HG03558 (cell line): ENCODE measurements around the gene CTNNB1.

Source experiments
- ATAC-seq: cut with Tn5 transposase; IDR thresholded peaks from one replicate; pipeline ENCODE4 v1.9.1; 2021; ENCODE audit warnings: moderate number of reproducible peaks; ENCODE audit not compliant: unreplicated experiment; ENCODE audit errors: extremely low read depth

Gene CTNNB1

DNA sequence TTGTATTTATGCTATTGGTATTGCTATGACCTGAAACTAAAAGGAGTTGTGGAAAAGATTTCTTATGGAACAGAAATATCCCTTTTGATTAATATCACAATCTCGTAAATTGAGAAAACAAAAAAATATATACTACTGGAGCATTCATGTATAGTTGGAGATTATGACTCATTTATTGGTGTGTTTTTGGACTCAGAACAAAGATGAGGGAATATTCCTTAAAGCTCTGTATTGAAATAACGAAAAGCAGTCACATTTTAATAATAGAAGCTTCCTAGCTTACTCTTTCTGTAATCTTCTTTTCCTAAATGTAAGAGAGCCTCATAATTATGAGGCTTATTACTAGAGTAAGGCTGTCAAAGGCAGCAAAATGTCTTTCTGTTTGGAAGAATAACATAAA lies 14.3 kb downstream of the CTNNB1 start:
- ATAC-seq = no peak

GRCh38 chr3:41216422-41216821 lies 17.1 kb downstream of the CTNNB1 start:
- no peak for ATAC-seq

DNA sequence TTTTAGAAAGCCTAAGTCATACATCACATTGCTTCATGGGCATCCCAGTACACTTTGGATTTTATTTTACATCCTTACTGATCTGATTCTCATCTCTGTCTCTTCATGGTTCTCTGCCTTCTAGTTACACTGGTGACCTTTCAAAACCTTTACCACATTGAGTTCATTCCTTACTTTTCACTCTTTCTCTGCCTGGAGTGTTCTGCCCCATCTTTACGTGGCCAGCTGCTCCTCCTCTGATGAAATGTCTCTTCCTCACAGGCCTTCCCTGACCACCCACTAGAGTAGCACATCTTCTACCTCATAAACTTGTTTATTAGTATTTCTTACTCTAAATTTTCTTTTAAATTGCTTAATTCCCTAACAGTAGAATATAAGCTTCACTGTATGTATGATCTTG lies 17.7 kb downstream of the CTNNB1 start:
- ATAC-seq = no peak

DNA sequence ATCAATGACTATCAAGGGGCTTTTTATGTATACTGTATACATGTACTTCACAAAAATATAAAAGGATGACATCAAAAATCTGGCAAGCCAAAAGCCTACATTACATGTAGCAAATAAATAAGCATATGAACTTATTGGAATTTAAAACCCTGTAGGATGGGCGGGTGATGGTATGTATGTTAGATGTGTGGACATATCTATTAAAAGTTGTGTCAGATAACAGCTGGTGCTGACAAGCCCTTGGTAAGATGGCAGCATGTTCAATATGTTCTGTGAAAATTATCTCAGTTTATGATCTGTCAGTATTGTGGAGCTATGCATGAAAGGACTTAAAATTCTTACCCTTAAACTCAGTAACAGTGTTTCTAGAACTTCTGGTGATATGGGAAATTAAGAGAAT lies 20.1 kb downstream of the CTNNB1 start:
- ATAC-seq = no peak

DNA sequence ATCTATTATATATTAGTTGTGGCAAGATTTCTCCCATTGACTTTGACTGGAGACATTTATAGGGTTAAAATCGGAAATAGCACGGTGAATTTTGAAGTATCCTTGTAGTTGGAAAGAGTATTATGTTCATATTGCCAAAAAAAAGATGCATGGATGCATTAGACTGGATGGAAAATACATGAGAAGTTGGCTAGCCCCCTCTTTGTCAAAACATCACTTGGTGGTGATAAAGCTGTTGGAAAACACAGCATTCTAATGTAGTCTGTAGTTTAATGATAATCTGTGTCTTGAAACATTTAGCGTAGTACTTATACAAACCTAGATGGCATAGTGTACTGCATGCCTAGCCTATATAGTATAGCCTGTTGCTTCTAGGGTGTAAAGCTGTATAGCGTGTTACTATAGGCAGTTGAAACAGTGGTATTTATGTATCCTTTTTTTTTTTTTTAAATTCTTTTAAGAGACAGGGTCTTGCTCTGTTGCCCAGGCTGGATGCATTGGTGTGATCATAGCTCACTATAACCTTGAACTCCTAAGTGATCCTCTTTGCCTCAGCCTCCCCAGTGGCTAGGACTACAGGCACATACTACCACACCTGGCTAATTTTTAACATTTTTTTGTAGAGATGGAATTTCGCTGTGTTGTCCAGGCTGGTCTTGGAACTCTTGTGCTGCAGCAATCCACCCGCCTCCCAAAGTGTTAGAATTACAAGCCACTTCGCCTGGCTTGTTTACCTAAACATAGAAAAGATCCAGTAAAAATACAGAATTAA lies 21.8 kb downstream of the CTNNB1 start:
- no peak for ATAC-seq

- no peak for ATAC-seq
These were observed 22.7 kb downstream of the CTNNB1 start for GRCh38 chr3:41222012-41222411.

GRCh38 chr3:41222501-41222900 lies 23.2 kb downstream of the CTNNB1 start:
- no peak for ATAC-seq

DNA sequence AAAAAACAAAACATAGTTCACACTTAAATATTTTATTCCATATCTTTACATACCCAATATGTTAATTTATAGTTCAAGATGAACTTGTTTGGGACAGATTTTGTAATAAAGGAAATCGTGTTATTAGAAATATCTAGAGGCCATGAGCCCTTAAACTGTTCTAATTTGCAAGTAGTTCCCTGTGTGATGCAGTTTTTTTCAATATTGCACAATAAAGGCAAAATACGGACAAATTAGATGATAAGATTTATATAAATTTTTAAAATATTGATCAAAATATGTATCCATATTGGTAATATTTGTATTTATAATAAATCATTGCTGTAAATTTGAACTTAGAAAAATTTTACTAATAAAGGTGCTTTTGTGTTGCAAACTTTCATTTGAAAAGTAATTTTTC lies 23.8 kb downstream of the CTNNB1 start:
- no peak for ATAC-seq

DNA sequence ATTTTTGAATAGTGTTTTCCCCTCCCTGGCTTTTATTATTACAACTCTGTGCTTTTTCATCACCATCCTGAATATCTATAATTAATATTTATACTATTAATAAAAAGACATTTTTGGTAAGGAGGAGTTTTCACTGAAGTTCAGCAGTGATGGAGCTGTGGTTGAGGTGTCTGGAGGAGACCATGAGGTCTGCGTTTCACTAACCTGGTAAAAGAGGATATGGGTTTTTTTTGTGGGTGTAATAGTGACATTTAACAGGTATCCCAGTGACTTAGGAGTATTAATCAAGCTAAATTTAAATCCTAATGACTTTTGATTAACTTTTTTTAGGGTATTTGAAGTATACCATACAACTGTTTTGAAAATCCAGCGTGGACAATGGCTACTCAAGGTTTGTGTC lies 24.4 kb downstream of the CTNNB1 start:
- no peak for ATAC-seq

- ATAC-seq = no peak
These were observed 25.0 kb downstream of the CTNNB1 start for GRCh38 chr3:41224120-41224806.

GRCh38 chr3:41234823-41235721 lies 35.8 kb downstream of the CTNNB1 start:
- ATAC-seq = no peak

- no peak for ATAC-seq
These were observed 36.9 kb downstream of the CTNNB1 start for GRCh38 chr3:41236228-41236627.

- ATAC-seq = no peak
These were observed 38.6 kb downstream of the CTNNB1 start for GRCh38 chr3:41237907-41238306.

DNA sequence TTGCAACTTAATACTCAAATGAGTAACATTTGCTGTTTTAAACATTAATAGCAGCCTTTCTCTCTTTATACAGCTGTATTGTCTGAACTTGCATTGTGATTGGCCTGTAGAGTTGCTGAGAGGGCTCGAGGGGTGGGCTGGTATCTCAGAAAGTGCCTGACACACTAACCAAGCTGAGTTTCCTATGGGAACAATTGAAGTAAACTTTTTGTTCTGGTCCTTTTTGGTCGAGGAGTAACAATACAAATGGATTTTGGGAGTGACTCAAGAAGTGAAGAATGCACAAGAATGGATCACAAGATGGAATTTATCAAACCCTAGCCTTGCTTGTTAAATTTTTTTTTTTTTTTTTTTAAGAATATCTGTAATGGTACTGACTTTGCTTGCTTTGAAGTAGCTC lies 40.3 kb downstream of the CTNNB1 start:
- no peak for ATAC-seq

DNA sequence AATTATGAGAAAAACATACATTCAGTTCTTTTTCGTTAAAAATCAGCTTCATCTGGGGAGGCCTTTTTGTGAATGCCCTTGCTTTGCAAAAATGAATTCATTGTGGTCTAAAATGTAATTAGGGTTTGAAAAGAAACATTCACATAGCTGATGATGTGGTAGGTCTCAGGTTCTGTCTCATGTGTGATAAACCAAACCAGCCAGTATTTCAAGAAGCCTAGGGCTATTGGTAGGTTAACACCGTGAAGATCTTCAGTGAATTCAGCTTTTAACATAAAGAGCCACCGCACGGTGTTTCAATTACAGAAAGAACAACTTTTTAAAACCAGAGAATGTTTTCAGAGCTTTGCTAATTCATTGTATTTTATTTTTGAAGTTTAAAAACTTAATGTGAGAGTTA lies 41.9 kb downstream of the CTNNB1 start:
- no peak for ATAC-seq

- no peak for ATAC-seq
These were observed 42.7 kb downstream of the CTNNB1 start for GRCh38 chr3:41241800-41242571.

DNA sequence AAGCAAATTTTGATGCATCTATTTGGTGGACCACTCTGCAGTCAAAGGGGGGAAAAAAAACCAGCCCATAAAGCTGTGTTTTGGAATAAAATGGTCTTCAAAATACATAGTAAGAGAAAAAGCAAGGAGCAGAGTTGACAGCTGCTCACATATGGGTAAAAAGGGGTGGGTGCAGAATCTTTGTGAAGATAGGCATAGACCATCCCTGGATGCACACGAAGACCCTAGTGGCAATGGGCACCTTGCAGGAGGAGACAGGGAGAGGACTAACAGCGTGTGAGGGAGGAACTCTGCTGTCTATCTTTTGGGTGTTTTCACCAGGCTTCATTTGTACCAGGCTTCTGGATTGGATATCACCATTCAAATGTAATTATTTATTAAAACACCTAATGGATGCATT lies 43.9 kb downstream of the CTNNB1 start:
- no peak for ATAC-seq

DNA sequence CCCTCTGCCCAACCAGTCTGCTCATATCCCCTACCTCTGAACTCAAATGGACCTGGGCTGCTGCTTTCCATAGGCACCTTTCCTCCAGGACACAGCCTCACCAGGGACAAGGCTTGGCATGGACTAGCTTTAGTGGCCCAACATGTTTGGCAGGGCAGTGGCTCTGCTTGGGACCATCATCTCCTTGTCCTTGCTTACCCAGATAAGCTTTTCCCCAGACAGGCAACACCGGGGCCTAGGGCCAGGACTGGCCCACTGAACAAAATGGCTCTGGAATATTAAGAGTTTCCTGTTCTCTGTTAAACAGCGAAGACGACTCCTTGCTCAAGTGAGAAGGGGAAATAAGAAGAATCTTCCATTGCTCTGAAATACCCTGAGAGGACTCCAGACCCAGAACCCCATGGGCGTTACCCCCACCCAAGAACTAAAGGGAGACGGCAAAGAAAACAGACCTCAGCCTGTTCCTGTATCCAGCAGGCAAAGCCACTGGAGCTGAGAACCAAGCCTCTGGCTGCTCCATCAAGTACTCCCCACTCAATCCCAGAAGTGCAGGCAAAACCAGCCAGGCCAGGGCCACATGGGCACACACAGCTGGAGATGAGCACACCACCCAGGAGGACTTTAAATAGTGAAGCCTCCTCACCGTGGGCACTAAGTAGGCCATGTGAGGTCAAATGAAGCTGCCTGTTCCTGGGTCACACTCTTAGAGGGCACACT lies 45.5 kb downstream of the CTNNB1 start:
- ATAC-seq = no peak
